Measurements from ENCODE around the gene PHLDA1.
A peak's percentile ranks its signal among the peaks of the same experiment; 100 is the strongest.
"Not testable (repeated sequence)": the region's sequence is repeated elsewhere in the genome, so short reads cannot be mapped to it uniquely, and the experiment has no call there.

Gene PHLDA1

GRCh38 chr12:75984577-75985182 lies 46.9 kb downstream of the PHLDA1 start:
- DNase-seq, result no peak

GRCh38 chr12:75983851-75984250 lies 47.7 kb downstream of the PHLDA1 start:
- DNase-seq, result not testable (repeated sequence)

- DNase-seq, result no peak
These were observed 48.5 kb downstream of the PHLDA1 start for GRCh38 chr12:75982979-75983660.

- DNase-seq, result no peak
These were observed 49.4 kb downstream of the PHLDA1 start for GRCh38 chr12:75982169-75982564.

GRCh38 chr12:75981247-75982168 lies 50.1 kb downstream of the PHLDA1 start:
- DNase-seq, result no peak

GRCh38 chr12:75979181-75979580 lies 52.4 kb downstream of the PHLDA1 start:
- peak; percentile 27 for DNase-seq

- DNase-seq, result no peak
These were observed 52.9 kb downstream of the PHLDA1 start for GRCh38 chr12:75978677-75979076.

GRCh38 chr12:75977952-75978671 lies 53.5 kb downstream of the PHLDA1 start:
- DNase-seq, result peak; percentile 79

GRCh38 chr12:75977590-75977951 lies 54.0 kb downstream of the PHLDA1 start:
- no peak for DNase-seq

- DNase-seq, result no peak
These were observed 54.7 kb downstream of the PHLDA1 start for GRCh38 chr12:75976913-75977312.

GRCh38 chr12:75976113-75976512 lies 55.5 kb downstream of the PHLDA1 start:
- DNase-seq, result no peak

- DNase-seq, result no peak
These were observed 55.9 kb downstream of the PHLDA1 start for GRCh38 chr12:75975702-75976101.
